ENCODE results near the gene RMC1. TPM values are rescaled to one million over a fixed set of nuclear protein-coding genes. Genes with fewer than 3 reads are reported as not detected.

Gene RMC1
- total RNA-seq, 1 experiment from 2014 or later = 31.0 TPM

DNA sequence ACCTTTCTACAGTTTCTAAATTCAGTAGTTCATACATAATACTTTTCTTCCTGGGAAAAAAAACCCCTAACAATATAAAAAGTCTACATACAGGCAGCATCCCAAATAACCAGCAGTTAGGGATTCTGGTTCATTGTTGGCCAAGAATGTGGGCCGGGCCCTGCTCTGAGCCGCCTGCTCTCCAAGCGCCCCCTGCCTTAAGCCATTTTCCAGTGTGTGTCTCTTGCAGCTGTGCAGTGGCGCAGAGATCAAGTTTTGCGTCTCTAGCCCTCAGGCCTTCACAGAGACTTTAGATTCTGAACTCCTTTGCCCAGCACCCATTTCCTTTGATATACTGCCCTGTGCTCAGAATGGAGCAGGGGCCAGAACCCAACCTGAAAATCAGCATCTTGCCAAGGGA is 32.9 kb downstream of the RMC1 start:
- H3K4me1 Mint-ChIP-seq (ENCODE audit: low read depth, unreplicated experiment) = no peaks in the 10 kb centered on the region
- no peak overlapping the region for H3K27ac Mint-ChIP-seq (ENCODE audit: unreplicated experiment)
- intact Hi-C loops (cut with micrococcal nuclease; ENCODE audit: unreplicated experiment) = no loop called here
- H3K27me3 Mint-ChIP-seq (ENCODE audit: unreplicated experiment) = no peaks in the 10 kb centered on the region
- H3K9me3 Mint-ChIP-seq (ENCODE audit: low read depth, unreplicated experiment) = no peaks in the 10 kb centered on the region
- DNase-seq = no peak
- BruUV-seq (replicated peaks) = no TSS peak
- H3K4me3 Mint-ChIP-seq (ENCODE audit: low read depth, unreplicated experiment) = no peak overlapping the region
- TF ChIP-seq, protein P1, sequence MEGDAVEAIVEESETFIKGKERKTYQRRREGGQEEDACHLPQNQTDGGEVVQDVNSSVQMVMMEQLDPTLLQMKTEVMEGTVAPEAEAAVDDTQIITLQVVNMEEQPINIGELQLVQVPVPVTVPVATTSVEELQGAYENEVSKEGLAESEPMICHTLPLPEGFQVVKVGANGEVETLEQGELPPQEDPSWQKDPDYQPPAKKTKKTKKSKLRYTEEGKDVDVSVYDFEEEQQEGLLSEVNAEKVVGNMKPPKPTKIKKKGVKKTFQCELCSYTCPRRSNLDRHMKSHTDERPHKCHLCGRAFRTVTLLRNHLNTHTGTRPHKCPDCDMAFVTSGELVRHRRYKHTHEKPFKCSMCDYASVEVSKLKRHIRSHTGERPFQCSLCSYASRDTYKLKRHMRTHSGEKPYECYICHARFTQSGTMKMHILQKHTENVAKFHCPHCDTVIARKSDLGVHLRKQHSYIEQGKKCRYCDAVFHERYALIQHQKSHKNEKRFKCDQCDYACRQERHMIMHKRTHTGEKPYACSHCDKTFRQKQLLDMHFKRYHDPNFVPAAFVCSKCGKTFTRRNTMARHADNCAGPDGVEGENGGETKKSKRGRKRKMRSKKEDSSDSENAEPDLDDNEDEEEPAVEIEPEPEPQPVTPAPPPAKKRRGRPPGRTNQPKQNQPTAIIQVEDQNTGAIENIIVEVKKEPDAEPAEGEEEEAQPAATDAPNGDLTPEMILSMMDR (IDR thresholded peaks at IDR 0.05; ENCODE audit: unreplicated experiment) = no peak
- CTCF ChIA-PET = no interaction called here
- peaks cover 80% of the 10 kb centered on the region for H3K36me3 Mint-ChIP-seq (ENCODE audit: insufficient read depth, unreplicated experiment)

DNA sequence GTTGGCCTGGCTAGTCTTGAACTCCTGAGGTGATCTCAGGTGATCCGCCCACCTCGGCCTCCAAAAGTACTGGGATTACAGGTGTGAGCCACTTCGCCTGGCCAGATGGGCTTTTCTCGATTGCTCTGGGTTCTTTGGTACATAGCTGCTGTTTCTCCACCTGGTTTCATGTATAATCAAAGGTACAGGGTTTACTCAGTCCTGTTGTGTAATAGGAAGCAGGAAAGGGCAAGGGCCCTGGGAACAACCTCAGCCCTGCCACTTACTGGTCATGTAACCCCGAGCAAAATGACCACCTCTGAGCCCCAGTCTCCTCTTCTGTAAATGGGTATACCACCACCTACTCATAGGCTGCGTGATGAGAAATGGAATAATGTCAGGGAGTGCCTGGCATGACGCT is 34.0 kb downstream of the RMC1 start:
- intact Hi-C loops (cut with micrococcal nuclease; ENCODE audit: unreplicated experiment) = no loop called here
- CTCF ChIA-PET = no interaction called here
- Mint-ChIP-seq H3K9me3 (ENCODE audit: low read depth, unreplicated experiment) (no peaks in the 10 kb centered on the region), H3K27ac (ENCODE audit: unreplicated experiment) (no peak overlapping the region), H3K36me3 (ENCODE audit: insufficient read depth, unreplicated experiment) (peaks cover 73% of the 10 kb centered on the region), H3K4me3 (ENCODE audit: low read depth, unreplicated experiment) (no peak overlapping the region), H3K27me3 (ENCODE audit: unreplicated experiment) (no peaks in the 10 kb centered on the region), H3K4me1 (ENCODE audit: low read depth, unreplicated experiment) (no peaks in the 10 kb centered on the region)
- no peak for DNase-seq
- no TSS peak for BruUV-seq (replicated peaks)
- TF ChIP-seq, protein P1 (IDR thresholded peaks at IDR 0.05; ENCODE audit: unreplicated experiment) = no peak

DNA sequence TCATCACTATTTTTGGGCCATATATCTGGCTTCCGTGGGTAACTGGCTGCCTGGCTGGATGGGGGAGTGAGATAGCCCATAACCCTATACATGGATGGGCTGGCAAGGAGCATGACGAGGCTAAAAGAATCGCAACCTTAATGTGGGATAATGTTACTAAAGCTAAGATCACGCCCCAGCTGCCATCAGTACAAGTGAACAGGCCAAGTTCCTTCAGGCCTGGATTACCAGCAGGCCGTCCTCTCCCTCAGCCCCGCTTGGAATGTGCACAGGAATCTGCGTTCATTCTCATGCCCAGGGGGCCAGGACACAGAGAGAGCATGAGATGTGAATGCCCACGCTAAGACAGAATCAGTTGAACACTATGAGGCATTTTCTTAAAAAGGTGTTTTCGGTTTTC is 34.7 kb downstream of the RMC1 start:
- CTCF ChIA-PET = no interaction called here
- Mint-ChIP-seq H3K27me3 (ENCODE audit: unreplicated experiment) (no peaks in the 10 kb centered on the region), H3K36me3 (ENCODE audit: insufficient read depth, unreplicated experiment) (peaks cover 74% of the 10 kb centered on the region), H3K4me3 (ENCODE audit: low read depth, unreplicated experiment) (no peak overlapping the region), H3K9me3 (ENCODE audit: low read depth, unreplicated experiment) (no peaks in the 10 kb centered on the region), H3K27ac (ENCODE audit: unreplicated experiment) (no peak overlapping the region), H3K4me1 (ENCODE audit: low read depth, unreplicated experiment) (no peaks in the 10 kb centered on the region)
- intact Hi-C loops (cut with micrococcal nuclease; ENCODE audit: unreplicated experiment) = no loop called here
- no TSS peak for BruUV-seq (replicated peaks)
- TF ChIP-seq, protein P1 (IDR thresholded peaks at IDR 0.05; ENCODE audit: unreplicated experiment) = no peak
- DNase-seq = no peak

DNA sequence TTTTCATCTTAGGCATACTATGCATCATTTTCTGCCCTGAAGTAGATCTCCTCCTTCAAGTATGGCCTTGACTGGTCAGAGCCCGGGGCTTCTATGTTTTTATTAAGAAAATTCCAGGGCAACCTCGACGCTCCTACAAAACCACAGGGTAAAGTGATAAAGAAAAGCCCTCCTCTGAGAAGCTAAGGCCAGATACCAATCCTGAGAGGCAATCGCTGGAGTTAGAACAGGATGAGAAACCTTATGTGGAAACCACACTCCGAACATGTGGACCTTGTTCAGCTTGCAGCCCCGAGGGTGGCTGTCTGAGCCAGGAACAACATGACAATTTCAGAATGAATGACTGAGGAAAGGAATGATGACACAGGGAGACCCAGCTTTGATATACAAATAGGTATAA is 35.6 kb downstream of the RMC1 start:
- intact Hi-C loops (cut with micrococcal nuclease; ENCODE audit: unreplicated experiment) = no loop called here
- Mint-ChIP-seq H3K27ac (ENCODE audit: unreplicated experiment) (no peak overlapping the region), H3K4me3 (ENCODE audit: low read depth, unreplicated experiment) (no peak overlapping the region), H3K27me3 (ENCODE audit: unreplicated experiment) (no peaks in the 10 kb centered on the region), H3K4me1 (ENCODE audit: low read depth, unreplicated experiment) (no peaks in the 10 kb centered on the region), H3K9me3 (ENCODE audit: low read depth, unreplicated experiment) (no peaks in the 10 kb centered on the region), H3K36me3 (ENCODE audit: insufficient read depth, unreplicated experiment) (peaks cover 83% of the 10 kb centered on the region)
- CTCF ChIA-PET = no interaction called here
- no TSS peak for BruUV-seq (replicated peaks)
- TF ChIP-seq, protein P1 (IDR thresholded peaks at IDR 0.05; ENCODE audit: unreplicated experiment) = no peak
- no peak for DNase-seq

DNA sequence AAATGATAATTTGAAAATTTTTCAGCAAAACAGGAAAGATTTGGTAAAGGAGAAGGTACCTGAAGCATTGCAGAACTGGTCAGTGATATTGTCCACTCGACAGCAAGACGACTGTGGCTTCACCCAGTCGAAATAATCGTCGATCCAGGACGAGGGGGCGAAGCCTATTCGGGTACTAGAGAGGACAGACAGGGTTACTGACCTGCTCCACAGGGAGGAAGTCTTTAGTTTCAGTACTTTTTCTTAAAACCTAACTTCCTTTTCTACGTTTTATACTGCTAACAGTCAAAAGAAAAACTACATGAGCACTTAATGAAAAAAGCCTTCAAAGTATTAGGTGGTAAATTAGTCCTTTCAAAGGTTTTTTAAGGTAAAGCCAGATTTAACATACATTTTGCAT is 36.0 kb downstream of the RMC1 start:
- H3K27ac Mint-ChIP-seq (ENCODE audit: unreplicated experiment) = no peak overlapping the region
- CTCF ChIA-PET = no interaction called here

More for the DNA sequence above, 36.0 kb downstream of the RMC1 start:
- H3K27me3 Mint-ChIP-seq (ENCODE audit: unreplicated experiment) = no peaks in the 10 kb centered on the region
- intact Hi-C loops (cut with micrococcal nuclease; ENCODE audit: unreplicated experiment) = no loop called here
- H3K9me3 Mint-ChIP-seq (ENCODE audit: low read depth, unreplicated experiment) = no peaks in the 10 kb centered on the region
- no peaks in the 10 kb centered on the region for H3K4me1 Mint-ChIP-seq (ENCODE audit: low read depth, unreplicated experiment)
- BruUV-seq (replicated peaks) = no TSS peak
- no peak for DNase-seq
- TF ChIP-seq, protein P1 (IDR thresholded peaks at IDR 0.05; ENCODE audit: unreplicated experiment) = no peak
- H3K4me3 Mint-ChIP-seq (ENCODE audit: low read depth, unreplicated experiment) = no peak overlapping the region
- peaks cover 86% of the 10 kb centered on the region for H3K36me3 Mint-ChIP-seq (ENCODE audit: insufficient read depth, unreplicated experiment)

Data from Calu3 (cell line).